ENCODE measurements around the gene ASB18.

DNA sequence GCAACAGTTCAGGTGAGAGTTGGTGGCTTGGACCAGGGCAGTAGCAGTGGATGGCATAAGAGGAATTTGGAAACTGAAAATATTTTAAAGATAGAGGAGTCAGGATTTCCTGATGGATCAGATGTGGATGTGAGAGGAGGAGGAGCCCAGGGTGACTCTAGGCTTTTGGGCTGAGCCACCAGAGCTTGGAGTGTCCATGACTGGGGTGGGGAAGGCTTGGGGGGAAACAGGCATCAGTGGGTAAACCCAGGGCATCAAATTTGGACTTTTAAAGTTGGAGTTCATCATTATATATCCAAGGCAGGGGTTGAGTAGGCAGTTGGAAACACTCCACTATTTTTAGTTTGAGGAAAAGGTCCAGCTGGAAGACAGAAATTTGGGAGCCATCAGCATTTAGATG lies 27.3 kb upstream of the ASB18 start:
- TF ChIP-seq ATF1 (CRISPR knock-in tag; IDR thresholded peaks at IDR 0.05) (no peak), IRF1 (CRISPR knock-in tag; IDR thresholded peaks at IDR 0.05; ENCODE audit: low read depth) (no peak), ZNF512 (CRISPR knock-in tag; IDR thresholded peaks at IDR 0.05) (no peak), POLR2A (IDR thresholded peaks at IDR 0.05; ENCODE audit: insufficient read depth in 1 of 2, low read depth in 2 of 2, low read length in 2 of 2) (no peak), MEIS2 (CRISPR knock-in tag; IDR thresholded peaks at IDR 0.05) (no peak)
